DOHH2 (cell line): ENCODE results near the gene AOC1.

Experiments
- H3F3A ChIP-seq: fragments of 200-600 bp; sonication (generic), shearing (Covaris generic); 2 replicates; pipeline ENCODE4 v1.6.0; 2016; ENCODE audit warnings: antibody characterized with exemption, mild to moderate bottlenecking; ENCODE audit not compliant: control insufficient read depth, insufficient read depth
- H3K27ac ChIP-seq: fragments of 200-600 bp; sonication (generic); 2 replicates; pipeline ENCODE4 v1.5.1; 2014; ENCODE audit warnings: low read depth, mild to moderate bottlenecking, low read length, moderate library complexity
- H3K27me3 ChIP-seq: fragments of 200-600 bp; sonication (generic); 2 replicates; pipeline ENCODE4 v1.6.1; 2014; ENCODE audit warnings: mild to moderate bottlenecking, low read length, mixed read lengths; ENCODE audit not compliant: control insufficient read depth
- H3K36me3 ChIP-seq: fragments of 200-600 bp; sonication (generic); 2 replicates; pipeline ENCODE4 v1.6.1; 2014; ENCODE audit warnings: mild to moderate bottlenecking, low read length, moderate library complexity, mixed read lengths; ENCODE audit not compliant: control insufficient read depth
- H3K4me1 ChIP-seq: fragments of 200-600 bp; sonication (generic); 2 replicates; pipeline ENCODE4 v1.6.1; 2014; ENCODE audit warnings: mild to moderate bottlenecking, low read length, mixed read lengths; ENCODE audit not compliant: control insufficient read depth
- H3K4me2 ChIP-seq: fragments of 200-600 bp; sonication (generic); 2 replicates; pipeline ENCODE4 v1.6.0; 2014; ENCODE audit warnings: mild to moderate bottlenecking, low read length, moderate library complexity
- H3K4me3 ChIP-seq: fragments of 200-600 bp; sonication (generic); 2 replicates; pipeline ENCODE4 v1.5.1; 2014; ENCODE audit warnings: mild to moderate bottlenecking, low read length, mixed read lengths
- H3K79me2 ChIP-seq: fragments of 200-600 bp; sonication (generic); 2 replicates; pipeline ENCODE4 v1.6.1; 2014; ENCODE audit warnings: mild to moderate bottlenecking, low read length, mixed read lengths; ENCODE audit not compliant: control insufficient read depth
- H3K9me2 ChIP-seq: fragments of 200-600 bp; sonication (generic); replicated peaks from 2 replicates; pipeline ENCODE4 v1.6.1; 2014; ENCODE audit warnings: mild to moderate bottlenecking, low read length, mixed read lengths; ENCODE audit not compliant: control insufficient read depth
- H3K9me3 ChIP-seq: fragments of 200-600 bp; sonication (generic); 2 replicates; pipeline ENCODE4 v1.6.1; 2014; ENCODE audit warnings: antibody characterized with exemption, low read length, mixed read lengths; ENCODE audit not compliant: control insufficient read depth, insufficient read depth
- H4K20me1 ChIP-seq: fragments of 200-600 bp; sonication (generic); 2 replicates; pipeline ENCODE4 v1.6.0; 2014; ENCODE audit warnings: low read depth, mild to moderate bottlenecking, antibody characterized with exemption, low read length, moderate library complexity; ENCODE audit not compliant: control insufficient read depth, insufficient read depth
- CTCF ChIP-seq: fragments of 200-600 bp; sonication (generic); IDR thresholded peaks from one replicate; pipeline ENCODE4 v1.5.1; 2014; ENCODE audit warnings: antibody characterized with exemption, mild to moderate bottlenecking, low read depth, low read length; ENCODE audit not compliant: poor library complexity, severe bottlenecking
- EZH2phosphoT487 ChIP-seq: fragments of 200-600 bp; sonication (generic); IDR thresholded peaks from 2 replicates; pipeline ENCODE4 v1.6.1; 2017; ENCODE audit warnings: borderline replicate concordance, mild to moderate bottlenecking, antibody characterized with exemption, low read length, moderate library complexity, mixed read lengths

Gene AOC1

GRCh38 chr7:150881189-150881588 is 28.9 kb downstream of the AOC1 start:
- H4K20me1 ChIP-seq, result no peaks in the 10 kb centered on the region
- H3K4me2 ChIP-seq, result no peak overlapping the region
- no peaks in the 10 kb centered on the region for H3F3A ChIP-seq
- no peaks in the 10 kb centered on the region for H3K79me2 ChIP-seq
- H3K9me3 ChIP-seq, result no peaks in the 10 kb centered on the region
- TF ChIP-seq EZH2phosphoT487, result no peak
- TF ChIP-seq CTCF, result no peak
- peaks cover 6% of the 10 kb centered on the region for H3K27me3 ChIP-seq
- H3K4me3 ChIP-seq, result no peak overlapping the region
- no peaks in the 10 kb centered on the region for H3K36me3 ChIP-seq
- H3K27ac ChIP-seq, result no peak overlapping the region
- peaks cover 18% of the 10 kb centered on the region for H3K4me1 ChIP-seq
- no peaks in the 10 kb centered on the region for H3K9me2 ChIP-seq

GRCh38 chr7:150890853-150891584 is 38.7 kb downstream of the AOC1 start:
- Histone ChIP-seq H3K79me2 (no peaks in the 10 kb centered on the region), H3K4me1 (peaks cover 42% of the 10 kb centered on the region), H3K27me3 (no peaks in the 10 kb centered on the region), H3K9me3 (peaks cover 12% of the 10 kb centered on the region), H4K20me1 (no peaks in the 10 kb centered on the region), H3K27ac (peak overlapping the region; percentile 62), H3K4me2 (peak overlapping the region; percentile 57), H3K36me3 (no peaks in the 10 kb centered on the region), H3K9me2 (no peaks in the 10 kb centered on the region), H3K4me3 (peak overlapping the region; percentile 33), H3F3A (peaks cover 10% of the 10 kb centered on the region)
- TF ChIP-seq EZH2phosphoT487, result no peak
- TF ChIP-seq CTCF, result no peak

- H3K4me2 ChIP-seq, result peak overlapping the region; percentile 57
- H3K9me3 ChIP-seq, result peaks cover 12% of the 10 kb centered on the region
- TF ChIP-seq CTCF, result no peak
- TF ChIP-seq EZH2phosphoT487, result no peak
- H3K27ac ChIP-seq, result peak overlapping the region; percentile 62
- no peaks in the 10 kb centered on the region for H3K79me2 ChIP-seq
- peak overlapping the region; percentile 33 for H3K4me3 ChIP-seq
- H3K9me2 ChIP-seq, result no peaks in the 10 kb centered on the region
- peaks cover 49% of the 10 kb centered on the region for H3K4me1 ChIP-seq
- no peaks in the 10 kb centered on the region for H3K27me3 ChIP-seq
- H3K36me3 ChIP-seq, result no peaks in the 10 kb centered on the region
- H3F3A ChIP-seq, result peaks cover 10% of the 10 kb centered on the region
- no peaks in the 10 kb centered on the region for H4K20me1 ChIP-seq
Measured at GRCh38 chr7:150891740-150892139, 39.4 kb downstream of the AOC1 start.
